Fibroblast of peridontal ligament (primary cell): Measurements from ENCODE around the gene MAGEB1.

ENCODE experiments used
- DNase-seq: peaks from one replicate; pipeline ENCODE4 v3.0.0-alpha.2; 2010; ENCODE audit errors: extremely low read depth

The MAGEB1 gene

DNA sequence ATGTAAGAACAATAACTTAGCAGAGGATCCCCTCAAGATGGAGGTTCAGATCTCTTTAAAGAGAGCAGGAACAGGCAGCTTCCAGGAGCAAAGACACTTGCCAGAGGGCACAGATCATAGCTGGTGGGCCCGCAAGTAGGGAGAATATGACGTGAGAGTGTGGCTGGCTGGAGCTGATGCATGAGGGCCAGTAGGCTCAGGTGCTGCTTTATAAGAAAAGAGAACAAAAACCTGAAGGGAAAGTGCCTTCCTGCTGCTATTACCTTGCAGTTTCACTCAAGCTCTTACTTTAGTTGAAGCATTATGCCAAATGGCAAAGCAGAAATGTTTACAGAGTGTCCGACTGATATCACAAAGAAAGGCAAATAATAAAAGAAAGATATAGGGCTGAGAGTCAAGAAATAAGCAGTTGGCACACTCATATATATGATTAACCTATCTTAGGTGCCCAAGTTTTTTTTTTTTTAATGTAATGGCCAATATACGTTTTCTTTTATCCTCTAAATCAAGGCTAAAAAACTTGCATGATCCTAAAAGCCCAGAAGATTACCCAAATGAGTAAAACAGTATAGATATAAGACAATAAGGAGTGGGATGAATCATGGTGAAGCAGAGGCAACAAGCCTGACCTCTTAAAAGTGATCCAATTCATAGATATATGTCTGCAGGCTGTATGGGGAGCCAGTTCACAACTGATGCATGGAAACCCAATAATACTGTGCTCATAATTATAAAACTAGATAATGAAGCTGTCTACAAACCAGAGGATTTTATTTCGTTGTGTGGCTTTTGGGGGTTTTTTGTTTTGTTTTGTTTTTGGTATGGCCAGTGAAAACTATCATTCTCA, 49.7 kb downstream of the MAGEB1 start:
- DNase-seq: no peak

DNA sequence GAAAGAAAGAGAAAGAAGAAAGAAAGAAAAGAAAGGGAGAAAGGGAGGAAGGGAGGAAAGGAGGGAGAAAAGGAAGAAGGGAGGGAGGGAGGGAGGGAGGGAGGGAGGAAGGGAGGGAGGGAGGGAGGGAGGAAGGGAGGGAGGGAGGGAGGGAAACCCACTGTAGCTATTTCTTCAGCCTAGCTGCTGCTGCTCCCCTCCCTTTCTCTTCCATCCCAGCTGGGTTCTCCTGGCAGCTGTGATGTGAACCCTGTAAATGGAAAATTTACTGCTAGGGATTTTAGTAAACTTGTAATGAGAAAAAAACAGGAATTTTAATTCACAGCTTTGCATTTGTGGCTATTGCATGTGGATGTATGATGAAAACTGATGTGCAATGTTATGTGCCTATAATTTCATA, 54.3 kb downstream of the MAGEB1 start:
- DNase-seq: no peak
